GM23338 (cell line): ENCODE data around the gene NEK2. TPM values are rescaled to one million over a fixed set of nuclear protein-coding genes. Genes with fewer than 3 reads are reported as not detected.

Experiments used
- ATAC-seq: fragments of 200-7000 bp; cut with Tn5 transposase; 3 replicates; pipeline ENCODE4 v1.9.1; 2020
- DNase-seq: peaks from one replicate; pipeline ENCODE4 v3.0.0-alpha.2; 2015; ENCODE audit warnings: low spot score
- H2AFZ ChIP-seq: fragments of 200-600 bp; sonication (generic); 2 replicates; pipeline ENCODE4 v1.8.0; 2016; ENCODE audit warnings: antibody characterized with exemption, mild to moderate bottlenecking, moderate library complexity
- H3F3A ChIP-seq: fragments of 200-600 bp; sonication (generic); replicated peaks from 2 replicates; pipeline ENCODE4 v1.8.0; 2017; ENCODE audit warnings: antibody characterized with exemption, mixed run types, low read depth
- H3K27ac ChIP-seq: fragments of 200-600 bp; sonication (generic); 2 replicates; pipeline ENCODE4 v1.6.1; 2016; ENCODE audit warnings: low read depth
- H3K27me3 ChIP-seq: fragments of 200-600 bp; sonication (generic); 2 replicates; pipeline ENCODE4 v1.8.0; 2016; ENCODE audit warnings: mild to moderate bottlenecking, mixed run types, moderate library complexity; ENCODE audit not compliant: insufficient read depth
- H3K36me3 ChIP-seq: fragments of 200-600 bp; sonication (generic); 2 replicates; pipeline ENCODE4 v1.8.0; 2016; ENCODE audit warnings: mild to moderate bottlenecking; ENCODE audit not compliant: insufficient read depth
- H3K4me1 ChIP-seq: fragments of 200-600 bp; sonication (generic); 2 replicates; pipeline ENCODE4 v1.8.0; 2016; ENCODE audit warnings: mild to moderate bottlenecking, moderate library complexity; ENCODE audit not compliant: insufficient read depth
- H3K4me2 ChIP-seq: fragments of 200-600 bp; sonication (generic); 2 replicates; pipeline ENCODE4 v1.7.1; 2017; ENCODE audit warnings: mixed run types
- H3K4me3 ChIP-seq: fragments of 200-600 bp; sonication (generic); 2 replicates; pipeline ENCODE4 v1.6.1; 2016; ENCODE audit warnings: mixed run types
- H3K79me2 ChIP-seq: fragments of 200-600 bp; sonication (generic); replicated peaks from 2 replicates; pipeline ENCODE4 v1.8.0; 2017; ENCODE audit warnings: mild to moderate bottlenecking; ENCODE audit not compliant: insufficient read depth
- H3K9me2 ChIP-seq: fragments of 200-600 bp; sonication (generic); 2 replicates; pipeline ENCODE4 v1.8.0; 2017; ENCODE audit not compliant: insufficient read depth
- H4K20me1 ChIP-seq: fragments of 200-600 bp; sonication (generic); replicated peaks from 2 replicates; pipeline ENCODE4 v1.8.0; 2017; ENCODE audit warnings: mild to moderate bottlenecking; ENCODE audit not compliant: insufficient read depth
- H3K27ac Mint-ChIP-seq: 2 replicates; pipeline ENCODE4 v1.8.0; 2020; ENCODE audit warnings: inconsistent platforms, mild to moderate bottlenecking, moderate library complexity, mixed read lengths
- H3K27me3 Mint-ChIP-seq: 3 replicates; pipeline ENCODE4 v1.8.0; 2022; ENCODE audit warnings: low read depth, mild to moderate bottlenecking, moderate library complexity, mixed read lengths, inconsistent platforms; ENCODE audit not compliant: insufficient read depth, poor library complexity
- H3K36me3 Mint-ChIP-seq: 3 replicates; pipeline ENCODE4 v1.8.0; 2021; ENCODE audit warnings: low read depth, mild to moderate bottlenecking, inconsistent platforms, moderate library complexity, mixed read lengths
- H3K4me1 Mint-ChIP-seq: 3 replicates; pipeline ENCODE4 v1.8.0; 2020; ENCODE audit warnings: mild to moderate bottlenecking, inconsistent platforms, mixed read lengths
- H3K4me3 Mint-ChIP-seq: 3 replicates; pipeline ENCODE4 v1.8.0; 2021; ENCODE audit warnings: moderate library complexity, mild to moderate bottlenecking, inconsistent platforms, mixed read lengths
- H3K9me3 Mint-ChIP-seq: 3 replicates; pipeline ENCODE4 v1.8.0; 2020; ENCODE audit warnings: moderate library complexity, mild to moderate bottlenecking, inconsistent platforms, mixed read lengths
- CREB1 ChIP-seq: fragments of 250-450 bp; sonication (Bioruptor Pico); IDR thresholded peaks from 2 replicates; pipeline ENCODE4 v1.5.0; 2020; ENCODE audit warnings: low read depth, mild to moderate bottlenecking, moderate library complexity
- EZH2phosphoT487 ChIP-seq: fragments of 200-600 bp; sonication (generic); IDR thresholded peaks from one replicate; pipeline ENCODE4 v1.8.1; 2018; ENCODE audit warnings: antibody characterized with exemption; ENCODE audit not compliant: unreplicated experiment
- POLR2AphosphoS5 ChIP-seq: IDR thresholded peaks from 2 replicates; pipeline ENCODE4 v1.6.1; 2016; ENCODE audit warnings: antibody characterized with exemption, low read depth
- ZNF114 ChIP-seq: fragments of 250-450 bp; sonication (Bioruptor Pico); IDR thresholded peaks from 2 replicates; pipeline ENCODE4 v1.5.0; 2020; ENCODE audit warnings: mild to moderate bottlenecking, moderate library complexity
- ZNF331 ChIP-seq: fragments of 250-450 bp; sonication (Bioruptor Pico); IDR thresholded peaks from 2 replicates; pipeline ENCODE4 v1.5.0; 2020; ENCODE audit warnings: low read depth, mild to moderate bottlenecking, moderate library complexity
- polyA plus RNA-seq: library from polyadenylated mRNA; unstranded; fragments of >200 nt; fragmentation: Nextera tagmentation; extraction: Ambion mirVana; gene quantifications from 2 replicates; pipeline ENCODE4 v1.2.1, GENCODE V29; 2016
- total RNA-seq: library from RNA; depleted of rRNA; stranded (reverse); fragments of >200 nt; shearing (Covaris generic); gene quantifications from 2 replicates; pipeline ENCODE4 v1.2.3, GENCODE V29; 2014
- TF ChIP-seq, protein P1 (sequence below): IDR thresholded peaks from 2 replicates; pipeline ENCODE4 v1.6.1; 2016; ENCODE audit warnings: antibody characterized with exemption
- TF ChIP-seq, protein P2 (sequence below): IDR thresholded peaks from one replicate; pipeline ENCODE4 v1.6.1; 2018; ENCODE audit warnings: antibody characterized with exemption; ENCODE audit not compliant: unreplicated experiment
- TF ChIP-seq, protein P3 (sequence below), 2 experiments: fragments of 200-600 bp in 1 of 2; sonication (generic) in 1 of 2; conservative IDR thresholded peaks; 2 replicates each; pipeline versions ENCODE4 v1.5.1 to v1.6.1; 2016 to 2017; ENCODE audit warnings: antibody characterized with exemption in 2 of 2, low read depth in 2 of 2, mild to moderate bottlenecking in 2 of 2, moderate library complexity in 1 of 2

The NEK2 gene
- total and polyA plus RNA-seq, 2 experiments from 2014 or later: 17.0 to 24.9 TPM

DNA sequence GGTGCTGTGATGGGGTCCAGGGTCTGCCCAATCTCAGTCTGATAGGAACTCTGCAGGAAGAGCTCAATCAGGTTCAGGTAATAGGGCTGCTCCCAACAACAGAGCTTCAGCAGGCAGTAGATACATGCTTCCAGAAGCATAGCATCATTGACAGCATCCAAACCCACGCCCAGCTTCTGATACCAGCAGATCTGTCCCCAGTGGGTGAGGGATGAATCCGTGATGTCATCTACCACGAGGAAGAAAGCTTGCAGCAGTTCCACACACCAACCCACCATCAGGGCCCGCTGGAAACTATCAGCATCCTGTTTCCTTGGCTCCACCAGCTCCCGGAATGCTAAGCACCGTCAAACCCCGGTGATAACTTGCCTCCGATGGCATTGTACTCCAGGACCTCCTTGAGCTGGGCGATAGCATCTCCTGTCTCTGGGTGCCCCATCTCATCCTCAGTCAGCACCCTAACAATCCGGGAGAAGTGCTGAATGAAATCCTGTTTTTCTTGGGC lies 14.7 kb downstream of the NEK2 start (continued):
- TF ChIP-seq, protein P1, sequence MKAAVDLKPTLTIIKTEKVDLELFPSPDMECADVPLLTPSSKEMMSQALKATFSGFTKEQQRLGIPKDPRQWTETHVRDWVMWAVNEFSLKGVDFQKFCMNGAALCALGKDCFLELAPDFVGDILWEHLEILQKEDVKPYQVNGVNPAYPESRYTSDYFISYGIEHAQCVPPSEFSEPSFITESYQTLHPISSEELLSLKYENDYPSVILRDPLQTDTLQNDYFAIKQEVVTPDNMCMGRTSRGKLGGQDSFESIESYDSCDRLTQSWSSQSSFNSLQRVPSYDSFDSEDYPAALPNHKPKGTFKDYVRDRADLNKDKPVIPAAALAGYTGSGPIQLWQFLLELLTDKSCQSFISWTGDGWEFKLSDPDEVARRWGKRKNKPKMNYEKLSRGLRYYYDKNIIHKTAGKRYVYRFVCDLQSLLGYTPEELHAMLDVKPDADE: no peak
- TF ChIP-seq CREB1 (no peak), ZNF114 (CRISPR knock-in tag) (no peak)
- TF ChIP-seq, protein P2, sequence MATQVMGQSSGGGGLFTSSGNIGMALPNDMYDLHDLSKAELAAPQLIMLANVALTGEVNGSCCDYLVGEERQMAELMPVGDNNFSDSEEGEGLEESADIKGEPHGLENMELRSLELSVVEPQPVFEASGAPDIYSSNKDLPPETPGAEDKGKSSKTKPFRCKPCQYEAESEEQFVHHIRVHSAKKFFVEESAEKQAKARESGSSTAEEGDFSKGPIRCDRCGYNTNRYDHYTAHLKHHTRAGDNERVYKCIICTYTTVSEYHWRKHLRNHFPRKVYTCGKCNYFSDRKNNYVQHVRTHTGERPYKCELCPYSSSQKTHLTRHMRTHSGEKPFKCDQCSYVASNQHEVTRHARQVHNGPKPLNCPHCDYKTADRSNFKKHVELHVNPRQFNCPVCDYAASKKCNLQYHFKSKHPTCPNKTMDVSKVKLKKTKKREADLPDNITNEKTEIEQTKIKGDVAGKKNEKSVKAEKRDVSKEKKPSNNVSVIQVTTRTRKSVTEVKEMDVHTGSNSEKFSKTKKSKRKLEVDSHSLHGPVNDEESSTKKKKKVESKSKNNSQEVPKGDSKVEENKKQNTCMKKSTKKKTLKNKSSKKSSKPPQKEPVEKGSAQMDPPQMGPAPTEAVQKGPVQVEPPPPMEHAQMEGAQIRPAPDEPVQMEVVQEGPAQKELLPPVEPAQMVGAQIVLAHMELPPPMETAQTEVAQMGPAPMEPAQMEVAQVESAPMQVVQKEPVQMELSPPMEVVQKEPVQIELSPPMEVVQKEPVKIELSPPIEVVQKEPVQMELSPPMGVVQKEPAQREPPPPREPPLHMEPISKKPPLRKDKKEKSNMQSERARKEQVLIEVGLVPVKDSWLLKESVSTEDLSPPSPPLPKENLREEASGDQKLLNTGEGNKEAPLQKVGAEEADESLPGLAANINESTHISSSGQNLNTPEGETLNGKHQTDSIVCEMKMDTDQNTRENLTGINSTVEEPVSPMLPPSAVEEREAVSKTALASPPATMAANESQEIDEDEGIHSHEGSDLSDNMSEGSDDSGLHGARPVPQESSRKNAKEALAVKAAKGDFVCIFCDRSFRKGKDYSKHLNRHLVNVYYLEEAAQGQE: no peak
- TF ChIP-seq, protein P3, sequence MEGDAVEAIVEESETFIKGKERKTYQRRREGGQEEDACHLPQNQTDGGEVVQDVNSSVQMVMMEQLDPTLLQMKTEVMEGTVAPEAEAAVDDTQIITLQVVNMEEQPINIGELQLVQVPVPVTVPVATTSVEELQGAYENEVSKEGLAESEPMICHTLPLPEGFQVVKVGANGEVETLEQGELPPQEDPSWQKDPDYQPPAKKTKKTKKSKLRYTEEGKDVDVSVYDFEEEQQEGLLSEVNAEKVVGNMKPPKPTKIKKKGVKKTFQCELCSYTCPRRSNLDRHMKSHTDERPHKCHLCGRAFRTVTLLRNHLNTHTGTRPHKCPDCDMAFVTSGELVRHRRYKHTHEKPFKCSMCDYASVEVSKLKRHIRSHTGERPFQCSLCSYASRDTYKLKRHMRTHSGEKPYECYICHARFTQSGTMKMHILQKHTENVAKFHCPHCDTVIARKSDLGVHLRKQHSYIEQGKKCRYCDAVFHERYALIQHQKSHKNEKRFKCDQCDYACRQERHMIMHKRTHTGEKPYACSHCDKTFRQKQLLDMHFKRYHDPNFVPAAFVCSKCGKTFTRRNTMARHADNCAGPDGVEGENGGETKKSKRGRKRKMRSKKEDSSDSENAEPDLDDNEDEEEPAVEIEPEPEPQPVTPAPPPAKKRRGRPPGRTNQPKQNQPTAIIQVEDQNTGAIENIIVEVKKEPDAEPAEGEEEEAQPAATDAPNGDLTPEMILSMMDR (conservative IDR thresholded peaks at IDR 0.05; ENCODE audit: low read depth in 2 of 2): no peak

DNA sequence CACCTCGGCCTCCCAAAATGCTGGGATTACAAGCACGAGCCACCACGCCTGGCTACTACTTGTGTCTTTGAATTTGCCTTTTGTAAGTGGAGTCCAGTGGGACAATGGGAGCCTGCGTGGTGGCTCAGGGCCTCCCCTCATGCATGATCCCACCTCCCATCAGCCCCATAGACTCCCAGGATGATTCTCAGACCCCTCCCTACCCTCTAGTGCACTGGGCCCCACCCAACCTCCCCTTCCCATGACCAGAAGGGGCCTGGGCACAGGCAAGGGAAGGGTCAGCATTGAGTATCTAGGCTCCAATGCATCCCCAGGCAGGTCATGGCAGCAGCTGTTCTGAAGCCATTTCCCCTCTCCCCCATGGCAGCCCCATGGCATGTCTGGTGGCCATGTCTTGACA lies 18.7 kb downstream of the NEK2 start:
- peaks cover 7% of the 10 kb centered on the region for H3K27me3 Mint-ChIP-seq
- DNase-seq: no peak
- H3K9me3 Mint-ChIP-seq: no peaks in the 10 kb centered on the region
- no peak overlapping the region for H3K27ac ChIP-seq
- no peak overlapping the region for H3K27ac Mint-ChIP-seq
- no peaks in the 10 kb centered on the region for H3F3A ChIP-seq
- TF ChIP-seq ZNF114 (CRISPR knock-in tag) (no peak), CREB1 (no peak), EZH2phosphoT487 (no peak), ZNF331 (no peak), POLR2AphosphoS5 (no peak)
- TF ChIP-seq, protein P3 (conservative IDR thresholded peaks at IDR 0.05; ENCODE audit: low read depth in 2 of 2): no peak
- ATAC-seq: no peak
- no peaks in the 10 kb centered on the region for H3K79me2 ChIP-seq
- H3K4me1 Mint-ChIP-seq: peaks cover 13% of the 10 kb centered on the region
- H3K4me3 ChIP-seq: no peak overlapping the region
- no peaks in the 10 kb centered on the region for H4K20me1 ChIP-seq
- H3K4me3 Mint-ChIP-seq: no peak overlapping the region
- H3K9me2 ChIP-seq: no peaks in the 10 kb centered on the region
- H2AFZ ChIP-seq: no peak overlapping the region
- no peaks in the 10 kb centered on the region for H3K36me3 ChIP-seq
- H3K4me2 ChIP-seq: no peak overlapping the region
- no peaks in the 10 kb centered on the region for H3K36me3 Mint-ChIP-seq
- H3K27me3 ChIP-seq: no peaks in the 10 kb centered on the region
- no peaks in the 10 kb centered on the region; the same call in 1 of the 2 replicates for H3K4me1 ChIP-seq
